ENCODE results near the gene DPH6. TPM values are rescaled to one million over a fixed set of nuclear protein-coding genes. Genes with fewer than 3 reads are reported as not detected.

Gene DPH6
- total RNA-seq, 2 donors from 2014 or later = 8.9 to 17.6 TPM

- no peak for DNase-seq (ENCODE audit: low spot score)
- 100% methylated on average over 1 of the region's 1 CpG for WGBS
- Histone ChIP-seq H3K27ac (no peak overlapping the region), H3K27me3 (replicated peaks; ENCODE audit: insufficient read depth) (no peaks in the 10 kb centered on the region), H3K9me3 (no peaks in the 10 kb centered on the region), H3K36me3 (no peaks in the 10 kb centered on the region), H3K4me1 (replicated peaks) (no peaks in the 10 kb centered on the region), H3K4me3 (no peak overlapping the region)
- intact Hi-C loops (cut with DNase I) = no loop called here
- TF ChIP-seq POLR2A (IDR thresholded peaks at IDR 0.05) (no peak), CTCF (IDR thresholded peaks at IDR 0.05) (no peak), POLR2AphosphoS5 (IDR thresholded peaks at IDR 0.05) (no peak)
These were observed 59.7 kb downstream of the DPH6 start for GRCh38 chr15:35486296-35486695.

- intact Hi-C loops (cut with DNase I) = no loop called here
- Histone ChIP-seq H3K9me3 (no peaks in the 10 kb centered on the region), H3K27ac (no peak overlapping the region), H3K36me3 (no peaks in the 10 kb centered on the region), H3K4me3 (no peak overlapping the region), H3K27me3 (replicated peaks; ENCODE audit: insufficient read depth) (no peaks in the 10 kb centered on the region), H3K4me1 (replicated peaks) (no peaks in the 10 kb centered on the region)
- DNase-seq (ENCODE audit: low spot score) = no peak
- TF ChIP-seq POLR2AphosphoS5 (IDR thresholded peaks at IDR 0.05) (no peak), POLR2A (IDR thresholded peaks at IDR 0.05) (no peak), CTCF (IDR thresholded peaks at IDR 0.05) (no peak)
- WGBS = 99% methylated on average over 2 of the region's 2 CpGs
These were observed 60.6 kb downstream of the DPH6 start for GRCh38 chr15:35485411-35485810.

GRCh38 chr15:35484231-35484945 lies 61.6 kb downstream of the DPH6 start:
- TF ChIP-seq POLR2AphosphoS5 (IDR thresholded peaks at IDR 0.05) (no peak), POLR2A (IDR thresholded peaks at IDR 0.05) (no peak), CTCF (IDR thresholded peaks at IDR 0.05) (no peak)
- Histone ChIP-seq H3K4me3 (no peak overlapping the region), H3K27ac (no peak overlapping the region), H3K4me1 (replicated peaks) (no peaks in the 10 kb centered on the region), H3K9me3 (no peaks in the 10 kb centered on the region), H3K27me3 (replicated peaks; ENCODE audit: insufficient read depth) (no peaks in the 10 kb centered on the region), H3K36me3 (no peaks in the 10 kb centered on the region)
- 93% methylated on average over 5 of the region's 5 CpGs for WGBS
- intact Hi-C loops (cut with DNase I) = no loop called here
- no peak for DNase-seq (ENCODE audit: low spot score)

- TF ChIP-seq POLR2AphosphoS5 (IDR thresholded peaks at IDR 0.05) (peak; percentile 14), CTCF (IDR thresholded peaks at IDR 0.05) (no peak)
- intact Hi-C loops (cut with DNase I) = no loop called here
- no peaks in the 10 kb centered on the region for H3K36me3 ChIP-seq
- H3K27ac ChIP-seq = no peak overlapping the region
- WGBS = 40% methylated on average over 2 of the region's 2 CpGs
- no peaks in the 10 kb centered on the region for H3K27me3 ChIP-seq (replicated peaks; ENCODE audit: insufficient read depth)
- no peaks in the 10 kb centered on the region for H3K4me1 ChIP-seq (replicated peaks)
- no peaks in the 10 kb centered on the region for H3K9me3 ChIP-seq
- peak; percentile 29 for DNase-seq (ENCODE audit: low spot score)
- no peak overlapping the region for H3K4me3 ChIP-seq
These were observed 64.0 kb downstream of the DPH6 start for GRCh38 chr15:35481992-35482391.

- Histone ChIP-seq H3K27me3 (replicated peaks; ENCODE audit: insufficient read depth) (no peaks in the 10 kb centered on the region), H3K36me3 (no peaks in the 10 kb centered on the region), H3K4me1 (replicated peaks) (no peaks in the 10 kb centered on the region), H3K27ac (no peak overlapping the region), H3K4me3 (no peak overlapping the region), H3K9me3 (no peaks in the 10 kb centered on the region)
- intact Hi-C loops (cut with DNase I) = no loop called here
- TF ChIP-seq POLR2AphosphoS5 (IDR thresholded peaks at IDR 0.05) (no peak), CTCF (IDR thresholded peaks at IDR 0.05) (no peak), POLR2A (IDR thresholded peaks at IDR 0.05) (no peak)
- WGBS = 98% methylated on average over 1 of the region's 1 CpG
- no peak for DNase-seq (ENCODE audit: low spot score)
These were observed 64.9 kb downstream of the DPH6 start for GRCh38 chr15:35481064-35481463.
